Measurements from ENCODE around the gene GPR171.

- no peak for TF ChIP-seq FOXA1 (IDR thresholded peaks at IDR 0.05)
- TF ChIP-seq LEF1 (IDR thresholded peaks at IDR 0.05; ENCODE audit: borderline replicate concordance), result no peak
- no peak for TF ChIP-seq L3MBTL2 (conservative IDR thresholded peaks at IDR 0.05)
- no peak for TF ChIP-seq FOXK2 (IDR thresholded peaks at IDR 0.05)
- TF ChIP-seq PKNOX1 (IDR thresholded peaks at IDR 0.05), result no peak
- no peak for TF ChIP-seq SP1 (IDR thresholded peaks at IDR 0.05)
- TF ChIP-seq FOXM1 (IDR thresholded peaks at IDR 0.05; ENCODE audit: borderline replicate concordance), result no peak
- TF ChIP-seq TARDBP (IDR thresholded peaks at IDR 0.05), result no peak
- TF ChIP-seq ZNF384 (IDR thresholded peaks at IDR 0.05), result no peak
- no peak for TF ChIP-seq ARNT (IDR thresholded peaks at IDR 0.05)
Measured at GRCh38 chr3:151197228-151197627, 5.8 kb downstream of the GPR171 start.

Data from HEK293T (cell line).